ENCODE measurements around the gene WNT7B.

Gene WNT7B

DNA sequence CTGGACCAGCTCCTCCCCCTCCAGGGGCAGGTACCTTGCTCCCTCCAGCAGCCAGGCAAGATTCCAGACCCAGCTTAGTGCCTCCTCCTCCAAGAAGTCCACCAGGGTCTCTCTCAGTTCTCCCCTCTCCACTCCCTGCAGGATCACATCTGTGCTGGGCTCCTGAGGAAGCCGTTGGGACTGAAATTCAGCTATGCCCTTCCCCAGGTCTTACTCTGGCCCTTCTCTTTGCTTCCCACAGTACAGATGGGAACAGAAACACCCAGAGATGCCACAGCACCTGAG is 14.6 kb downstream of the WNT7B start:
- in situ Hi-C loops (cut with MboI; ENCODE audit: low sequenced_read_pairs), result loop anchor here (10.0 kb wide), 1 partner anchor 308 kb away; no protein-coding TSS in a partner anchor

- in situ Hi-C loops (cut with MboI; ENCODE audit: low sequenced_read_pairs), result loop anchor here (10.0 kb wide), 1 partner anchor 307 kb away; no protein-coding TSS in a partner anchor
These were observed 15.1 kb downstream of the WNT7B start for GRCh38 chr22:45961679-45962433.

GRCh38 chr22:45960477-45961386 is 16.2 kb downstream of the WNT7B start:
- in situ Hi-C loops (cut with MboI; ENCODE audit: low sequenced_read_pairs), result loop anchor here (10.0 kb wide), 1 partner anchor 306 kb away; no protein-coding TSS in a partner anchor

DNA sequence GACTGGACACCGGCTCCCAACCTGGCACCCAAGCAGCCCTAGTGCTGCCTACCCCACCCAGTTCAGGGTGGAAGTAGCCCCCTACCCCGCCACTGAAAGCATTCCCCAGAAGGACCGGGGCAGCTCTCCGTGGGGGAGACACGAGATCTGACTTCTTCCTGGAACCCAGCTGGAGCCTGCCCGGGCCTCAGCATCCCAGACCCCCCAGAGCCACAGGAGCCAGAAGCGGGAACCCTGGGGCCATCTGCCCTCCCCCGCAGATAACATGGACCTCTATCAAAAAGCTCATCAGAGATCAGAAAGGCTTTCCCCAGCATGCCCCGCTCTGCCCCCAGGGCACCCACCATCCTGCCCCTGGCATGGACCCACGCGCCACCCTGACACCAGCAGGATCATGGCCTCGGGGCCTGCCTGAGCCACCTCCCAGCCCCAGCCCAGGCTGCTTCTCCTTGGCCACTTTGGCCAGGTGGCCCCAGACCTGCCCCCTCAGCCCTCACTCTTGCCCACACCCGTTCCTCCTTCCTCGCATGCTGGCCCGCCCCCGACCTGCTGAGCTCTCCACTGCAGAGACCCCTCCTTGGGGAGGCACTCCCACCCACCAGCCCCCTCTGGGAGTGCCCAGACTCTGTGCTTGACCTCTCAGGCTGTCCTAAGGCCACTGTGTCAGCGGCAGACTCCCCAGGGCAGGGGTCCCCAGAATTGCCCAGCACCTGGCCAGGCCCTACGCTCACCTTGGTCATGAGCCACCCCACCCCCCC is 17.1 kb downstream of the WNT7B start:
- in situ Hi-C loops (cut with MboI; ENCODE audit: low sequenced_read_pairs), result loop anchor here (10.0 kb wide), 1 partner anchor 305 kb away; no protein-coding TSS in a partner anchor

- in situ Hi-C loops (cut with MboI; ENCODE audit: low sequenced_read_pairs), result no loop called here
These were observed 18.0 kb downstream of the WNT7B start for GRCh38 chr22:45958971-45959370.

GRCh38 chr22:45957826-45958225 is 19.1 kb downstream of the WNT7B start:
- in situ Hi-C loops (cut with MboI; ENCODE audit: low sequenced_read_pairs), result no loop called here

DNA sequence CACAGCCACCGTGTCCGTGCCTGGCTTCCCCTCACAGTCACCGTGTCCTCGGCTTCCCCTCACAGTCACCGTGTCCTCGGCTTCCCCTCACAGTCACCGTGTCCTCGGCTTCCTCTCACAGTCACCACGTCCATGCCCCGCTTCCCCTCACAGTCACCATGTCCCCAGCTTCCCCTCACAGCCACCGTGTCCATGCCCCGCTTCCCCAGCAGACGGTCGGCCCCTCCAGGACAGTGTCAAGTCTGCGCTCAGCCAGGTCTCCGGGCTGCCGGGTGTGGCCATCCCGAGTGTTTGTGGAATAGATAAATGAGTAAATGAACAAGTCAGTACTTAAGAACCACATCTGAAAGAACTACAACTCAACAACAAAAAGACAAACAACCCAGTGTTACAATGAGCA is 23.8 kb downstream of the WNT7B start:
- in situ Hi-C loops (cut with MboI; ENCODE audit: low sequenced_read_pairs), result no loop called here

DNA sequence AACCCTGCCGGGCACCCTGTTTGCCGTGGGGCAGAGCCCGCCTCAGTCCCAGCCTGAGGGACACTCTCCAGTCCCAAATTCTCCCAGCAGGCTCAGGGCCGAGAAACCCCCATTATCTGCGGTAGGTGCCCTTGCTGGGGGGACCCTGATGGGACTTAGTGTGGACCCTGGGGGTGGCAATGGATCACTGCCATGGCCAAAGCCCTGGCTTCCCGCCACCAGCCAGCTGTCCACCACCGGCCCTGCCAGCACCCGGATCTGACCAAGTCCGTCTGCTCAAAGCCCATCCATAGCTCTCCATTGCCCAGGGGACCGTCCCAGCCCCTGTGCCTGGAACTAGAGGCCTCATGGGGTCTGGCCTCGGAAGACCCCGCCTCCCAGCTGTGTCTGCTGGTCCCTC is 24.4 kb downstream of the WNT7B start:
- in situ Hi-C loops (cut with MboI; ENCODE audit: low sequenced_read_pairs), result no loop called here

DNA sequence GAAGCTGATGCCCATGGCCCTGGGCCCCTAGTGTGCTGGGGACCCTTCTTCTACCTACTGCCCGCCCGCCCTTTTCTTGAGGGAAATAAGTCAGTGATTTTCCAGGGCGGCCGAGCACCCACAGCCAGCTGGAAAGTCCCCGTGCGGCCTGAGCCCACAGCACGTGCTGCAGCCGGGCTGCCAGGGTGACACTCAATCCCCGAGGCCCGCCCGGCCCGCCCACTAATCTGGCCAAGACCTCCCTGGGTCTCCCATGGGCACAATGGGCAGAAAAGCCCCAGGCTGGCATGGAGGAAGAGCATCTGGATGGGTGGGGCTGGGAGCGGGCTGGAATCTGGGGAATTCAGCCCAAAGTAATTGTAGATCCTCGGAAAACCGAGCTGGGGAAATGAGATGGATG is 24.8 kb downstream of the WNT7B start:
- in situ Hi-C loops (cut with MboI; ENCODE audit: low sequenced_read_pairs), result no loop called here

DNA sequence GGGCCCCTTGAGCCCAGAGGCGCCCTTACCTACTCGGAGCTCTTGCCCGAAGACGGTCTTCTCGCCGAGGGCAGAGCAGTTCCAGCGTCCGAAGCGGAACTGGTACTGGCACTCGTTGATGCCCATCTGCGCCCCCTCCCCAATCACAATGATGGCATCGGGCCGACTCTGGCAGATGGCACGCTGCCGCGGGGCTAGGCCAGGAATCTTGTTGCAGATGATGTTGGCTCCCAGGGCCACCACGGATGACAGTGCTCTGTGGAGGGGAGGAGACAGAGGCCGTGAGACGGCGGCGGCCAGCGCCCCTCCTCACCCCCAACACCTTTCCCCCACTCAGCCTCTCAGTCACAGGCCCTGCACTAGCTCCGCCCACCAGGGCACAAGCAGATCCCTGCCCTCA is 27.1 kb downstream of the WNT7B start:
- in situ Hi-C loops (cut with MboI; ENCODE audit: low sequenced_read_pairs), result no loop called here

DNA sequence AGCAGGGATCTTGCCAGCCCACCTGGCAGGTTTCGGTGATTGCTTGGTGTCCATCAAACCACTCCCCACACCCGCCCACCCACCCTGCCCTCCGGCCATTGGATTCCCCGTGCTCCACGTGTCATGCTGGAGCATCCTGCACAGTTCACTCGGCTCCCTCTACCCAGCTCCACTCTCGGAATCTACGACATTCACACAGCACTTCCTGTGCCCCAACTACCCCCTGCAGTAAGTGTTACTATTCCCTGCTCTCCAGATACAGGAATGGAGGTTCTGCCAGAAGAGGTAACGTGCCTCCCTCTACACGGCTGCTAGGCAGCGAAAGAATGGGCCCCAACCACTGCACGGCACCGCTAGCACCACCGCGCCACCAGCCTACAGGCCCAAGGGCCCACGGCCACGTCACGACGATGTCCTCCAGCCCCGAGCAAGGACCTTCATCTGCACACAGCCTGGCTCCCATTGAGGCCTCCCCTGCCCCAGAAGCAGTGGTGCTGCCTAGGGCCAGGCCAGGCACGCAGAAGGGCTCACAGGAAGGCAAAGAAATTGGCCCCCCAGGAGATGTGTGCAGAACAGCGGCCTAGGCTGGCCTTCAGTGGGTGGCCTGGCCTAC is 27.6 kb downstream of the WNT7B start:
- in situ Hi-C loops (cut with MboI; ENCODE audit: low sequenced_read_pairs), result no loop called here

- in situ Hi-C loops (cut with MboI; ENCODE audit: low sequenced_read_pairs), result no loop called here
These were observed 28.8 kb downstream of the WNT7B start for GRCh38 chr22:45948081-45948648.

DNA sequence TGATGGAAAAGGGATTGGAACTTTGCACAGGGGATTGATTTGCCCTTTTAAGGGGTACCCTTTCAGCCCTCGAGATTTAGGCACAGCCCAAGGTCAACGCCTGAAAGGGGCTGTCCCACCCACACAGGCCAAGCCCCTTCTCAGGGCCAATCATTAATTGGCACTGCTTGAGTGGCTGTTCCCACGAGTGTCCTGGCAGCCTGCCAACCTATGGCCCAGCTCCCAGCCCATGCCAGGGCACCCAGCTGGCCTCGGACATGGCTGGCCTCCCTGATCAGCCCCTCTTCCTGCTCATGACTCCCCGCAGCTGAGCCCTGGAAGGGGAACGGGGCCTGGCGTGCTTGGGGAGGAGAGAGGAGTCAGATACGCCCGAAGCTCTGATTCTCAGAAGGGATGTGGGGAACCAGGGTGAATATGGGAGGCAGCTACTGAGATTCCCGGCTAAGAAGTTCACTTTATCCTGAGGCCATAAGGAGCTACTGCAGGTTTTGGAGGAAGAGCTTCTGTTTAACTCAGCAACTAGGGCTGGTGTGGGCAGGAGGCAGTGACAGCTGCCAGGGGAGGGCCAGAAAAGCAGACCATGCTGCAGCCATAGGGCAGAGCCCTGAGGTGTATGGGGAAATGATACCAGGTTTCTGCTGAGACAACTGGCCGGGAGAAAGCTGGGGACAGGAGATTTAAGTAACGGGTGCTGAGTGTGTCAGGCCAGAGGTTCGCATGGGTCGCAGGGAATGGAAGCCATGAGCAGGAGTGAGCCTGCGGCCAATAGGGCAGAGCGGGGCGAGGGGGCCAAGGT is 30.0 kb downstream of the WNT7B start:
- in situ Hi-C loops (cut with MboI; ENCODE audit: low sequenced_read_pairs), result no loop called here

- in situ Hi-C loops (cut with MboI; ENCODE audit: low sequenced_read_pairs), result no loop called here
These were observed 31.3 kb downstream of the WNT7B start for GRCh38 chr22:45945621-45946106.

GRCh38 chr22:45942787-45943493 is 34.0 kb downstream of the WNT7B start:
- in situ Hi-C loops (cut with MboI; ENCODE audit: low sequenced_read_pairs), result no loop called here

DNA sequence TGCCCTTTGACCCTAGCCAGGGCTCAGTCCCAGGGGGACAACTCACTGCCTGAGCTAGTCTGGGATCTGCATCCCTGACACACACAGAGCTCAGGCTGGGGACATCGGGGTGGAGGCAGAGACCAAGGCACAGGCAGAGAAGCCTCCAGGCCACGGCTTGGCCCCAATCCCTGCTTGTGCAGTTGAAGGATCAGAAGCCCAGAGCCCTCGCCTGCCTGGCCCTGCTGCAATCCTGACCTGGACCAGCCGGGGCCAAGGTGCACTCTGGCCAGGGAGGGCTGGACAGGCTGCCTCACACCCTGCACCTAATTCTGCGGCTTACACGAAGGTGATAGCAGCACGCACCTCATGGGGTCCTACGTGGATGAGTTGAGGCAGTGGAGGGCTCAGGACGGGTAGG is 34.6 kb downstream of the WNT7B start:
- in situ Hi-C loops (cut with MboI; ENCODE audit: low sequenced_read_pairs), result no loop called here

DNA sequence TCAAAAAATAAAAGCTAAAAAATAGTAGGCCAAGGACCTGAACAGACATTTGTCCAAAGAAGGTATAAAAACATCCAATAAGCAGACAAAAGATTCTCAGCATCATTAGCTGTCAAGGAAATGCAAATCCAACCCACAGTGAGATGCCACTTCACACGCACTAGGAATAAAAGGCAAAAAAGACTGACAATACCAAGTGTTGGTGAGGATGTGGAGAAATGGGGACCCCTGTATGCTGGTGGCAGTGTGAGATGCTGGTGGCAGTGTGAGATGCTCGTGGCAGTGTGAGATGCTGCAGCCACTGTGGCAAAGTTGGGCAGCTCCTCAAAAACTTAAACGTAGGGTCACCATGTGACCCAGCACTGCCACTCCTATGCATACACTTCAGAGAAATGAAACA is 38.0 kb downstream of the WNT7B start:
- in situ Hi-C loops (cut with MboI; ENCODE audit: low sequenced_read_pairs), result no loop called here

GRCh38 chr22:45937960-45938359 is 39.0 kb downstream of the WNT7B start:
- in situ Hi-C loops (cut with MboI; ENCODE audit: low sequenced_read_pairs), result no loop called here

DNA sequence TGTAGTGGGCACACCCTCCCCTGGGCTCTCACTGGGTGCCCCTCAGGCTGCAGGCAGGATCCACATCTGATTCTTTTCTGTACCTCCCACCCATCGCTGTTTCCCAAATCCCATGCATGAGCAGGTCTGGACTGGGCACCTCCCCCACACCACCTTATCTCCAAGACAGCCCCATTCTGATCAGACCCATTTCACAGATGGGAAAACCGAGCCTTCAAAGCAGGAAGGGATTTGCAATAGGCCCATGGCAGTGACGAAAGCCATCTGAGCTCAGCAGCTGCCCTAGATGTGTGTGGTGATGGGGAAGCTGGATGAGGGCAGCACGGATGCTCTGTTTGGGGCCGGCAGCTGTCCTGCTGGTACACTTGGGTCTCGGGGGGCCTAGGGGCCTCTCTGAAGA is 41.4 kb downstream of the WNT7B start:
- in situ Hi-C loops (cut with MboI; ENCODE audit: low sequenced_read_pairs), result no loop called here

Data from HL-60/S4 (cell line).